GM21737 (cell line): Measurements from ENCODE around the gene ATG16L2.
A peak's percentile ranks its signal among the peaks of the same experiment; 100 is the strongest.

ENCODE experiments used
- ATAC-seq: cut with Tn5 transposase; IDR thresholded peaks from one replicate; pipeline ENCODE4 v1.9.1; 2021; ENCODE audit warnings: mild to moderate bottlenecking, moderate library complexity; ENCODE audit not compliant: unreplicated experiment

Gene ATG16L2

GRCh38 chr11:72814286-72815109 lies at the start of gene ATG16L2:
ATG16L2 (plus strand) TSS chr11:72814411; CDS start chr11:72814446, 35 bp downstream.
- ATAC-seq: peak; percentile 57

GRCh38 chr11:72764503-72764902 lies 49.7 kb upstream of the ATG16L2 start:
- ATAC-seq: no peak

- no peak for ATAC-seq
These were observed 47.9 kb upstream of the ATG16L2 start for GRCh38 chr11:72766152-72766902.

- no peak for ATAC-seq
These were observed 46.8 kb upstream of the ATG16L2 start for GRCh38 chr11:72767203-72768062.

- ATAC-seq: no peak
These were observed 45.6 kb upstream of the ATG16L2 start for GRCh38 chr11:72768581-72768980.

GRCh38 chr11:72769680-72770079 lies 44.5 kb upstream of the ATG16L2 start:
- ATAC-seq: no peak

GRCh38 chr11:72770799-72771198 lies 43.4 kb upstream of the ATG16L2 start:
- ATAC-seq: no peak

- no peak for ATAC-seq
These were observed 42.7 kb upstream of the ATG16L2 start for GRCh38 chr11:72771507-72771906.

GRCh38 chr11:72772059-72772458 lies 42.2 kb upstream of the ATG16L2 start:
- no peak for ATAC-seq

- no peak for ATAC-seq
These were observed 40.9 kb upstream of the ATG16L2 start for GRCh38 chr11:72773291-72773690.

GRCh38 chr11:72773696-72774095 lies 40.5 kb upstream of the ATG16L2 start:
- no peak for ATAC-seq

- no peak for ATAC-seq
These were observed 39.7 kb upstream of the ATG16L2 start for GRCh38 chr11:72774499-72774898.

GRCh38 chr11:72775288-72776110 lies 38.7 kb upstream of the ATG16L2 start:
- ATAC-seq: no peak

GRCh38 chr11:72776117-72776843 lies 37.9 kb upstream of the ATG16L2 start:
- ATAC-seq: no peak

- ATAC-seq: no peak
These were observed 37.1 kb upstream of the ATG16L2 start for GRCh38 chr11:72776844-72777754.

- ATAC-seq: no peak
These were observed 36.4 kb upstream of the ATG16L2 start for GRCh38 chr11:72777755-72778278.

- ATAC-seq: no peak
These were observed 35.4 kb upstream of the ATG16L2 start for GRCh38 chr11:72778535-72779494.
